Activated naive CD4-positive, alpha-beta T cell treated with anti-CD3 and anti-CD28 coated beads for 36 hours (primary cell): ENCODE results near the gene MT1E. TPM values are rescaled to one million over a fixed set of nuclear protein-coding genes. Genes with fewer than 3 reads are reported as not detected.
"Not testable (repeated sequence)": the region's sequence is repeated elsewhere in the genome, so short reads cannot be mapped to it uniquely, and the experiment has no call there.

Source experiments
- CTCF ChIA-PET: fragments of 350-600 bp; sonication (Branson Sonifier 250); formaldehyde crosslinking; loops from one replicate; lab custom pipeline; 2021; ENCODE audit warnings: antibody characterized with exemption; lab: Charles Lee
- DNase-seq: peaks from one replicate; pipeline ENCODE4 v3.0.0-alpha.2; 2020
- H3K27ac Mint-ChIP-seq: one replicate; pipeline ENCODE4 v1.8.0; 2021; ENCODE audit warnings: mild to moderate bottlenecking, mixed read lengths
- H3K27me3 Mint-ChIP-seq: one replicate; pipeline ENCODE4 v1.8.0; 2021; ENCODE audit warnings: low read depth, mixed read lengths
- H3K36me3 Mint-ChIP-seq: one replicate; pipeline ENCODE4 v1.8.0; 2021; ENCODE audit warnings: low read depth, mixed read lengths
- H3K4me1 Mint-ChIP-seq: one replicate; pipeline ENCODE4 v1.8.0; 2021; ENCODE audit warnings: low read depth, mixed read lengths
- H3K4me3 Mint-ChIP-seq: one replicate; pipeline ENCODE4 v1.8.0; 2021; ENCODE audit warnings: mild to moderate bottlenecking, moderate library complexity, mixed read lengths
- H3K9me3 Mint-ChIP-seq: one replicate; pipeline ENCODE4 v1.8.0; 2021; ENCODE audit warnings: mixed read lengths
- intact Hi-C: fragments of 100-400 bp; cut with micrococcal nuclease; formaldehyde crosslinking; loops from one replicate; pipeline ENCODE4 v1.15.1; 2023
- total RNA-seq, 2 experiments: library from RNA; stranded (reverse); gene quantifications; one replicate each; pipeline ENCODE4 v1.2.3, GENCODE V29; 2021

Gene MT1E
- 10 to 100 TPM; 12.2 to 12.4 TPM for total RNA-seq

DNA sequence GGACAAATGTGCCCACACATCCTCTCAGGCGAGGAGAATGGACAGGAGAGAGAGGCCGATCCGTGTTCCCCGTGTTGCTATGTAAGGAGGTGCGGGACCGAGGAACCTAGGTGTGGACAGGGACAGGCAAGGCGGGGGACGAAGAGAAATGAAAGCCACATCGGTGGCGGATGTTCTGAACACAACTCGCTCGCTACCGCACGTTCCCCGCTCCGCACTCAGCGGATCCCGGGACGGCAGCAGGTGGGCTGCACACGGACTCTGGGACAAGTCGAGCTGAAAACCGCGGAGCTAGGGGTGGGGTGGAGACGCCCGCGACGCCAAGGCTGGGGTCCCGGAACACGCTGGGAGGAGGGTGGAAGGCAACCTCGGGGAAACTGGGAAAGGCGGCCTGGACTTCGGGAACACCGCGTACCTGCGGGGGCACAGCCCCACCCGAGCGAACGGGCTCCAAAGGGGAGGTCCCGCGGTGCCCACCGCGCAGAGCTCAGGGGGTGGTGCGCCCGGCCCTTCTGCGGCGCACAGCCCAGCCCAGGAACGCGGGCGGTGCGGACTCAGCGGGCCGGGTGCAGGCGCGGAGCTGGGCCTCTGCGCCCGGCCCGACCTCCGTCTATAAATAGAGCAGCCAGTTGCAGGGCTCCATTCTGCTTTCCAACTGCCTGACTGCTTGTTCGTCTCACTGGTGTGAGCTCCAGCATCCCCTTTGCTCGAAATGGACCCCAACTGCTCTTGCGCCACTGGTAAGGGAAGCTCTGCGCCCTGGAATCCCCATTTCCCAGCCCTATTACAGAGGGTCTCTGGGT is at the start of gene MT1E:
TSS of gene MT1E (plus strand) at position 642 of the 803 bp plus-strand sequence. CDS start at position 713, 71 bp downstream.
- CTCF ChIA-PET = interaction anchor here (1.2 kb wide), 1 partner anchor 77 kb away, joined by 6 read pairs; no protein-coding TSS in a partner anchor
- Mint-ChIP-seq H3K36me3 (no peaks in the 10 kb centered on the region), H3K9me3 (no peaks in the 10 kb centered on the region), H3K27ac (no peak within 1 kb of the TSS), H3K4me1 (peaks cover 14% of the 10 kb centered on the region), H3K4me3 (peak within 1 kb of the TSS; percentile 76), H3K27me3 (peaks cover 25% of the 10 kb centered on the region)
- intact Hi-C loops = loop anchor here (1.0 to 2.0 kb wide), 4 partner anchors 11 to 57 kb away; partner anchors contain the start of genes MT1X and MT2A
- peak; percentile 61 for DNase-seq

DNA sequence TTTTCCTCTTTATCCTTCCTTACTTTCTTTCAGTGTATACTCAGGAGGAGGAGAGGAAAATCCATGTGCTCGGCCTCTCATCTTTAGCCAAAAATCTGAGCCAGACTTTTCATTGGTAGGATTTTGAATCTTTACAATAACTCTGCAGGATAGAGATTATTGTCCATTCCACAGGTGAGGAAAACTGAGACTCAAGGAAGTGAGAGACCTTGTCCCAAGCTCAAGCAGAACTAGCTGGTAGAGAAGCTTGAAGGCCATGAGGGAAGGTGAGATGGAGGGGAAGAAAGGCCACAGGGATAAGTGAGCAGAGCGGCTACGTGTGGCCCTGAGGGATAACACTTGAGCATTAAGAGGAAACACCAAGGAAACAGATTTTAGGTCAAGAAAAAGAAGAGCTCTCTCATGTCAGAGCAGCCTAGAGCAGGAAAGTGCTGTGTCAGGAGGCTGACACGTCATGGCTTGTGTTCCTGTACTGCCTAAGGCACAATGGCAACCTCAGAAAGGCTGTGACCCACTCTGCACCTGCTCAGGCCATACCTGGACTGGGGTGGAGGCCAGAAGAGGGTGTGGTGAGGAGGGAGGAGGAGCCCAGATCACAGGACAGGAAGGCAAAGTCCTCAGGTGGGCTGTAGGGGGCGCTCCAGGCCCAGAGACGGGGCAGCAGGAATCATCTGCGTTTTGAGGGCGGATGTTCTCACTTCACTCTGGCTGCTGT is 48.8 kb upstream of the MT1E start:
- peaks cover 8% of the 10 kb centered on the region for H3K9me3 Mint-ChIP-seq
- intact Hi-C loops = loop anchor here (1.0 to 5.0 kb wide), 6 partner anchors 24 to 291 kb away; partner anchors contain the start of genes MT1X and SLC12A3
- H3K36me3 Mint-ChIP-seq = no peaks in the 10 kb centered on the region
- DNase-seq = peak; percentile 95
- no peaks in the 10 kb centered on the region for H3K27me3 Mint-ChIP-seq
- peak overlapping the region; percentile 30 for H3K27ac Mint-ChIP-seq
- CTCF ChIA-PET = interaction anchor here (0.6 to 5.0 kb wide), 35 partner anchors 9 to 392 kb away, joined by 3 to 126 read pairs (median 4); partner anchors contain the start of genes BBS2, MT1X and MT2A
- H3K4me1 Mint-ChIP-seq = peaks cover 4% of the 10 kb centered on the region
- no peak overlapping the region for H3K4me3 Mint-ChIP-seq

DNA sequence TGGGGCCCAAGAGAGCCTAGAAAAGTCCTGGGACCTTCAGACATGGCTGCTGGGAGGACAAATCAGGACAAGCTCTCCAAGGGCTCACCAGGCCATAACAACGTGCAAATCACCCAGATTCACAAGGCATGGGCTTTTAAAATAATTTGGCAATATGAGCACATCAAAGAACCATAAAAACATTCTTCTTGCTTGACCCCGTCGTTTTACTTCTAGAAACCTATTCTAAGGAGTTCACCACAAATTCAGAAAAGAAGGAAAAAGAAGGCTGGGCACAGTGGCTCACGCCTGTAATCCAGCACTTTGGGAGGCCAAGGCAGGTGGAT is 48.3 kb upstream of the MT1E start:
- CTCF ChIA-PET = interaction anchor here (0.6 to 5.0 kb wide), 18 partner anchors 8 to 227 kb away, joined by 3 to 126 read pairs (median 4); partner anchors contain the start of genes MT1X and MT2A
- H3K4me3 Mint-ChIP-seq = no peak overlapping the region
- peak overlapping the region; percentile 30 for H3K27ac Mint-ChIP-seq
- H3K4me1 Mint-ChIP-seq = peaks cover 4% of the 10 kb centered on the region
- peaks cover 8% of the 10 kb centered on the region for H3K9me3 Mint-ChIP-seq
- DNase-seq = no peak
- H3K27me3 Mint-ChIP-seq = no peaks in the 10 kb centered on the region
- intact Hi-C loops = loop anchor here (1.0 to 5.0 kb wide), 6 partner anchors 23 to 290 kb away; partner anchors contain the start of genes MT1X and SLC12A3
- no peaks in the 10 kb centered on the region for H3K36me3 Mint-ChIP-seq

DNA sequence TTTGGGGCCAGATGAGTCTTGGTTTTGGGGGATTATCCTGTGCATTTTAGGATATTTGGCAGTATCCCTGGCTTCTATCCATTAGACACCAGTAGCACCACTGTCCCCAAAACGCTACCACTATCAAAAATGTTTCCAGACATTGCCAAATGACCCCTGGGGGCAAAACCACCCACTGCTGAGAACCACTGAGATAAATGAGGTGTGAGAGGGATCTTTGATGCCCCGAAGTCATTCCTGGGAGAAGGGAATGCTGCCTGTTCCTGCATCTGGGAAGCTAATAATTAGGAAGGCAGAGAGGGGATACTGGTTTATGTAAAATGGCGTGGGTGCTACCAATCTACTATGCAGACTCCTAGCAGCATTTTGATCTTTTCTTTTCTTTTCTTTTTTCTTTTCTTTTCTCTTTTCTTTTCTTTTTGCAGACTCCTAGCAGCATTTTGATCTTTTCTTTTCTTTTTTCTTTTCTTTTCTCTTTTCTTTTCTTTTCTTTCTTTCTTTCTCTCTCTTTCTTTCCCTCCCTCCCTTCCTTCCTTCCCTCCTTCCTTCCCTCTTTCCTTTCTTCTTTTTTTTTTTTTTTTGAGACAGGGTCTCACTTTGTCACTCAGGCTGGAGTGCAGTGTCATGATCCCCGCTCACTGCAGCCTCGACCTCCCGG is 45.1 kb upstream of the MT1E start:
- Mint-ChIP-seq H3K36me3 (no peaks in the 10 kb centered on the region), H3K27me3 (no peaks in the 10 kb centered on the region), H3K4me3 (no peak overlapping the region), H3K27ac (no peak overlapping the region), H3K4me1 (peaks cover 4% of the 10 kb centered on the region), H3K9me3 (no peaks in the 10 kb centered on the region)
- DNase-seq = no peak
- intact Hi-C loops = no loop called here
- CTCF ChIA-PET = interaction anchor here (0.8 to 2.4 kb wide), 4 partner anchors 34 to 121 kb away, joined by 3 to 12 read pairs (median 5); no protein-coding TSS in a partner anchor

DNA sequence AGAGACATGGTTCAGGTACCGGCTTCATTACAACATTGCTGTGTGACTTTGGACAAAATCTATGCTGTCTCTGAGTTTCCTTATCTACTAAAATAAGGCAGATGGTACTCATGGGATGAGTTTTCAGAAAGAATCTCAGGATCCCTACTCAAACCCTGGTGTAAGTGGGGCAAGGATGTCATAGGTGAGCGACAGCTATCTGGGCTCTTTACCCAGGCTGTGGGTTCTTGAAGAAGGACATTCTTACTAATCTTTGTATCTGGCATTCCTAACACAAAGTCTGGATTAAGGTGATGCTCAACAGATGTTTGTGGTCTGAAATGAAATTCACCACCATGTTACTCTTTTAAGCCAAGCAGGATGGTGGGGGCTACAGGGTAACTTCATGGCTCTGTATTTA is 42.7 kb upstream of the MT1E start:
- intact Hi-C loops, H3K4me3 Mint-ChIP-seq, DNase-seq, H3K27me3 Mint-ChIP-seq, H3K36me3 Mint-ChIP-seq, H3K4me1 Mint-ChIP-seq, H3K9me3 Mint-ChIP-seq, H3K27ac Mint-ChIP-seq: not testable (repeated sequence)
- CTCF ChIA-PET = interaction anchor here (0.7 to 2.4 kb wide), 3 partner anchors 18 to 118 kb away, joined by 3 to 12 read pairs (median 5); no protein-coding TSS in a partner anchor

DNA sequence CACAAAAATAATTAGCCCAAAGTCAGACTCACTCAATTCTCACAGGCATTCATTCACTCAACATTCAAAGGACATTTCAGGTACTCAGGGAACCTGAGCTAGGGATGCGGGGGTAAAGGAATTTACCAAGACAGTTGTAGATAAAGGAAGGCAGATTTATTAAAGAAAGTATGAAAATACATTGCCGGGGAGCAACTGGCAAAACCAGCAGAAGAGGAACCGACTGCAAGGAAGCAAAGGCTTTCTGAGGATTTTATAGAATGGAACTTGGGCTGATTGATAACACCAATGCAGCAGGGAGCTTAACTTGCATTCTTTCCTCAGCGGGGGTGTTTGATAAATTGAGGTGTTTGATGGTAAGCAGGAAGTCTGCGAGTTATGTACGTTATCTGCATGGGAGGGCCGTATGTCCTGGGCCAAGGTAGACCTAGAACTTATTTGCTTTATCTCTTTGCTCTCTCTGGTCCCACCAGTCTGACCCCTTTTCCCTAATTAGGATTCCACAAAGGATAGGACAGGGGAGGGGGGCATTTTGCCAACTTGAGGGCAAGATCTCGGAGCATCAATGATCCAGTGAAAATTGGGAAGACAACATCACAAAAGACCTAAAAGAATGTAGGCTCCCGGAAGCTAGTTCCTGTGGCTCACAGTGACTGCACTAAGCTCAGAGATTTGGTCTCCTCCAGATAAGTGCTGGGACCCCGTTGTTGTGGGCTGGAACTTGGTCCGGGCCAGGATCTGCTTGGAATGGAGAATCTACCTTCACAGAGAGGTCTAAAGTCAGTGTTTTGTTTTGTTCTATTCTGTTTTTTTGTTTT is 42.0 kb upstream of the MT1E start:
- intact Hi-C loops = no loop called here
- Mint-ChIP-seq H3K27me3 (peaks cover under 1% of the 10 kb centered on the region), H3K36me3 (no peaks in the 10 kb centered on the region), H3K9me3 (no peaks in the 10 kb centered on the region), H3K27ac (no peak overlapping the region), H3K4me1 (no peaks in the 10 kb centered on the region), H3K4me3 (no peak overlapping the region)
- no peak for DNase-seq
- CTCF ChIA-PET = interaction anchor here (0.7 to 2.6 kb wide), 6 partner anchors 60 to 618 kb away, joined by 3 to 12 read pairs (median 3); no protein-coding TSS in a partner anchor

DNA sequence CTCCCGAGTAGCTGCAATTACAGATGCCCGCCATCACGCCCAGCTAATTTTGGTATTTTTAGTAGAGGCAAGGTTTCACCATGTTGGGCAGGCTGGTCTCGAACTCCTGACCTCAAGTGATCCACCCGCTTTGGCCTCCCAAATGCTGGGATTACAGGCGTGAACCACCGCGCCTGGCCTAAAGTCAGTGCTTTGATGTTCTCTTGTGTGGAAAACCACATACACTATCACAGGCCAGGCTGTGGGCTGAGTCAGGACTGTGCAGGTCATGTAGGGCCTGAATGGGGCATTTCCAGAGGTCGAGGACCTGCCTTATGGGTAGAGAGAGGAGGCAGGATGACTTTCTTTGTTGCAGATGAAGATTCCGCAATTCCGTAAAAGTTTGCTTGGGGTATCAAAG is 41.3 kb upstream of the MT1E start:
- Mint-ChIP-seq H3K9me3 (no peaks in the 10 kb centered on the region), H3K4me3 (no peak overlapping the region), H3K36me3 (no peaks in the 10 kb centered on the region), H3K27me3 (peaks cover 4% of the 10 kb centered on the region), H3K4me1 (peaks cover 3% of the 10 kb centered on the region), H3K27ac (no peak overlapping the region)
- intact Hi-C loops = no loop called here
- DNase-seq = no peak
- CTCF ChIA-PET = interaction anchor here (0.7 to 2.7 kb wide), 5 partner anchors 7 to 618 kb away, joined by 3 to 16 read pairs (median 3); no protein-coding TSS in a partner anchor

DNA sequence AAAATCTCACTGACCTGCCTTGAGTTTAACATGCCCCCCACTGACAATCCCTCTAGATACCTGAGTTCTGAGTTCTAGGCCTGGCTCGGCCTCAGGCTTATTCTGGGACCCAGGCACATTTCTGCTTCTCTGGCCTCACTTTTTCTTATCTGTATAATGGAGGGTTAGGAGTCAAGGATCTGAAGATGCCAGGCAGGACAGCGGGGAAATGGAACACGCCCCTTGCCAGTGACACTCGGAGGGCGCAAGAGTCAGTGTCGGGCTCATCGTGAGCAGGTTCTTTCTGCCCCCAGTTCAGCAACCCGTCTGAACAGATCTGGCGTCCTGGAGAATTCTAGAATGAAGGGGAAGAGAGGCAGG is 36.8 kb upstream of the MT1E start:
- no peak overlapping the region for H3K27ac Mint-ChIP-seq

DNA sequence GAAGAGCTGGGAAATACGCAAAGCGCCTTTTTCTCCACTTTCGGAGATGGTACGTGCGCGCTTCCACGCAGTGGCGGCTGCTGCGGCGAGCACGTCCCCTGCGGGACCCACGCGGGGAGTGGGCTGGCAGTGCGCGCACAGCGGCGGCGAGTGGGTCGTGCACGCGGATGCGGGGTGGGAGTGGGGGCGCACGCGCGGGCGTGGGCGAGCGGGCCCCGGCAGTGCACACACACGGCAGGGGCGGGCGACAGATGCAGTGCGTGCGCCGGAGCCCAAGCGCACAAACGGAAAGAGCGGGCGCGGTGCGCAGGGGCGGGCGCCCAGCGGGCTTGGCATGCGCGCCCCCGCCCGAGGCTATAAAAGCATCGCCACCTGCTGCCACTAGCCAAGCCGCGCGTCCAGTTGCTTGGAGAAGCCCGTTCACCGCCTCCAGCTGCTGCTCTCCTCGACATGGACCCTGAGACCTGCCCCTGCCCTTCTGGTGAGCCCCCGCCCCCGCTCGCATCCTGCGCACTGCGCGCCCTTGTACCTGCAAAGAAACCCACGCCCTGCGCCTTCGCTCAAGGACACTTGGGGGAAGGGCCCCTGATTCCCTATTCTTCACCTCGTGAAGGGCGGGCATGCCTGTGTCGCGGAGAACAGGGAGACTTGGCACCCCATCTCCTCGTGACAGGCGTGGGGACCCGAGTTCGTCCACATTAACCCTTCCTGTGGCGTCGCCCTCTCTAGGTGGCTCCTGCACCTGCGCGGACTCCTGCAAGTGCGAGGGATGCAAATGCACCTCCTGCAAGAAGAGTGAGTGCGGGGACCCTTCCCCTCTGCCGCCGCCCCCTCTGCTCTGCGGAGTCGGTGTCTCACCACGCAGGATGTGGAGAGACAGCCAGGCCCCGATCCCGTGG is 36.2 kb upstream of the MT1E start, which contains the start of gene MT3:
TSS of gene MT3 (plus strand) at position 388 of the 899 bp plus-strand sequence. CDS start at position 451, 63 bp downstream.
- peaks cover 9% of the 10 kb centered on the region for H3K4me1 Mint-ChIP-seq
- no peaks in the 10 kb centered on the region for H3K9me3 Mint-ChIP-seq
- no peak within 1 kb of the TSS for H3K27ac Mint-ChIP-seq
- peak within 1 kb of the TSS; percentile 73 for H3K4me3 Mint-ChIP-seq
- intact Hi-C loops = no loop called here
- H3K36me3 Mint-ChIP-seq = no peaks in the 10 kb centered on the region
- peaks cover 18% of the 10 kb centered on the region for H3K27me3 Mint-ChIP-seq
- DNase-seq = peak; percentile 19
- CTCF ChIA-PET = no interaction called here

More for the DNA sequence above, 36.8 kb upstream of the MT1E start:
- Mint-ChIP-seq H3K36me3 (no peaks in the 10 kb centered on the region), H3K4me1 (peaks cover 9% of the 10 kb centered on the region), H3K27me3 (peaks cover 18% of the 10 kb centered on the region), H3K4me3 (peak overlapping the region; percentile 73), H3K9me3 (no peaks in the 10 kb centered on the region)
- DNase-seq = no peak
- CTCF ChIA-PET = interaction anchor here (0.6 kb wide), 1 partner anchor 200 kb away, joined by 4 read pairs; no protein-coding TSS in a partner anchor
- intact Hi-C loops = no loop called here

DNA sequence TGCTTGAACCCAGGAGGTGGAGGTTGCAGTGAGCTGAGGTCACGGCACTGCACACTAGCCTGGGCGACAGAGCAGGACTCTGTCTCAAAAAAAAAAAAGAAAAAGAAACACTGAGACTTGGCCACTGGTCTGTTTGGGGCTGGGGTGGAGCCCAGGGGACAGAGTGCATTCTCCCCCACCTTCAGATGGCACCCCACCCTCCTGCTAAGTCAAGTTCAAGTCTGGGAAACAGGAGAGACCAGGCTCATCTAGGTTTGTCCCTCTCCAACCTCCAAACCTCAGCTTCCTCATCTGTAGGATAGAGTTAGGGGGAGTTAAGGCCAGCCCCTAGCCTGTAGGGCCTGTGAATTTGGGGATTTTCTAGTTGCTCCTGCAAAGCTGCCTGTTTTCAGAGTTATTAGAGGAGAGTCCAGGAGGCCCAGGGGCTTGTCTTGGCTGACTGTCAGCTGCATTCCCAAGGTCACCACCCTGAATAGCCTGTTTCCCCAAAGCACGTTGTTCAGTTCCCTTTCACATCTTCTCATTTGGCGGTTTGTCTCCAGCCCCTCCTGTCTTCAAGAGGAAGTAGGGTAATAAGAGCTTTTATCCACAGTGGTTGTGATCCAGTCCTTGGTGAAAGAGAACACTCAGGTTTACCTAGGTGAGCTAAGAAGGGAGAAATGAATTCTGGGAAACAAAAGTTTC is 34.1 kb upstream of the MT1E start:
- CTCF ChIA-PET = interaction anchor here (0.8 to 2.2 kb wide), 4 partner anchors 9 to 110 kb away, joined by 3 to 14 read pairs (median 5); no protein-coding TSS in a partner anchor
- Mint-ChIP-seq H3K27me3 (peaks cover 18% of the 10 kb centered on the region), H3K4me1 (peaks cover 9% of the 10 kb centered on the region), H3K4me3 (no peak overlapping the region), H3K9me3 (no peaks in the 10 kb centered on the region), H3K36me3 (no peaks in the 10 kb centered on the region), H3K27ac (no peak overlapping the region)
- intact Hi-C loops = no loop called here
- DNase-seq = no peak
